GM15510 (cell line): Measurements from ENCODE around the gene SCGB1D4.

Experiments
- POLR2A ChIP-seq: IDR thresholded peaks from 3 replicates; pipeline ENCODE4 v1.6.1; 2011; ENCODE audit warnings: borderline replicate concordance; ENCODE audit not compliant: insufficient read length; ENCODE audit errors: extremely low read depth

Gene SCGB1D4, protein sequence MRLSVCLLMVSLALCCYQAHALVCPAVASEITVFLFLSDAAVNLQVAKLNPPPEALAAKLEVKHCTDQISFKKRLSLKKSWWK

GRCh38 chr11:62298975-62299374, at the start of gene SCGB1D4:
SCGB1D4 (minus strand) TSS chr11:62299075; CDS start chr11:62299010, 65 bp downstream.
- no peak for TF ChIP-seq POLR2A

GRCh38 chr11:62345861-62346260, 47.0 kb upstream of the SCGB1D4 start:
- no peak for TF ChIP-seq POLR2A

DNA sequence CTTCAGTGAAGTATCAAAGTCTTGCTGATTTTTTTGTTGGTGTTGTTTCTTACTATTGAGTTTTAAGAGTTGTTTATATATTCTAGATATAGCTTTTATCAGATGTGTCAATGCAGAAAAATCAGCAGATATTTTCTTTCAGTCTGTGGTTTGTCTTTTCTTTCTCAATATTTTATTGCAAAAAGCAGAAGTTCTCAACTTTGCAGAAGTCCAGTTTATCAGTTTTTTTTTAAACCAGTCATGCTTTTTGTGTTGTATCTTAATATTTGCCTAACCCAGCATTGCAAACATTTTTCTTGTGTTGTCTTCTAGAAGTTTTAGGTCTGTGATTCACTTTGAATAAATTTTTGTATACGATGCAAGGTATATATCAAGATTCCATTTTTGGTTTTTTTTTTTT, 45.3 kb upstream of the SCGB1D4 start:
- no peak for TF ChIP-seq POLR2A

GRCh38 chr11:62341588-62341987, 42.7 kb upstream of the SCGB1D4 start:
- no peak for TF ChIP-seq POLR2A

- no peak for TF ChIP-seq POLR2A
These were observed 41.5 kb upstream of the SCGB1D4 start for GRCh38 chr11:62340269-62340901.

DNA sequence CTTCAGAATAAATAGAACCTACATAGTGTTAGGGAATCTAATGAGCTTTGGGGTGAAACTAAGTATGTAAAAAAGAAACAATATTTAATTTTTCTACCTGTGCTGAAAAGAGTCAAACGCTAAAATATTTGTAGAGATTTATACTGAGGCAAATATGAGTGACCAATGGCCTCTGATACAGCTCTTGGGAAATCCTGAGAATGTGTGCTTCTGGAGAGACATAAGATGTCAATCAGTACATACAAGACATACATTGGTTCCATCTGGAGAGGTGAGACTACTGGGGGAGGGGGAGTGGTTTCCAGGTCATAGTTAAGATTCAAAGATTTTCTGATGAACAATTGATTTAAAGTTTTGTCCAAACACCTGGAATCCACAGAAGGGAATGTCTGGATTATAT, 39.3 kb upstream of the SCGB1D4 start:
- no peak for TF ChIP-seq POLR2A

DNA sequence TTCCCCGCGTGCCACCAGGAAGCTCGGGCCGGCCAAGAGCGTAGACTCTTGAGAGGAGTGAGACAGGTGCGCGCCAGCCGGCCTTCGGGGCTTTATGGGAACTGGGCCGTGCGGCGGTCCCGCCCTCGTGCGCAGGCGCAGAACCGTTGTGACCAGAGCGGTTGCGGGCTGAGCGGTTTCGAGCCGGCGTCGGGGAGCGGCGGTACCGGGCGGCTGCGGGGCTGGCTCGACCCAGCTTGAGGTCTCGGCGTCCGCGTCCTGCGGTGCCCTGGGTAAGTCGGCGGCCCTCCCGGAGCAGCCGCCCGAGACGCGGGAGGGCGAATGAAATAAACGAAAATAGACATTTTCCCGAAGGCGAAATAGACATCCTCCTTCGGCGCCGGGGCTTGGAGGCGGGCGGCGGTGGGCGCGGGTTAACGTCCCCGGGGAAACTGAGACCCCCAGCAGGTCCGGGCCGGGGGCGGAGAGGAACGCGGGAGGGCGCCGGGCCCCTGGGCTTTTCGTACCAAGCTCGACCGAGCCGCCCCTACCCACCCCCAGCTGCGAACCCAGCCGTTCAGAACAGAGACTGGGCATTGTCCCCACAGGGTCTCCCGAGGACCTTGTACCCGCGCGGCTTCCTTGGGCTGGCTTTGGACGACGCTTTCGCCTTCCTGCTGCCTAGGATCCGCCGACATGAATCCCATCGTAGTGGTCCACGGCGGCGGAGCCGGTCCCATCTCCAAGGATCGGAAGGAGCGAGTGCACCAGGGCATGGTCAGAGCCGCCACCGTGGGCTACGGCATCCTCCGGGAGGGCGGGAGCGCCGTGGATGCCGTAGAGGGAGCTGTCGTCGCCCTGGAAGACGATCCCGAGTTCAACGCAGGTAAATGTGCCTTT, 38.7 kb upstream of the SCGB1D4 start, which contains the start of gene ASRGL1:
Gene ASRGL1, plus strand, starts transcription at position 146 of the 879 bp plus-strand sequence. Its CDS starts 530 bp downstream, at position 676.
- peak; percentile 51 for TF ChIP-seq POLR2A

GRCh38 chr11:62333768-62334167, 34.9 kb upstream of the SCGB1D4 start:
- no peak for TF ChIP-seq POLR2A

GRCh38 chr11:62324731-62325556, 26.1 kb upstream of the SCGB1D4 start:
- no peak for TF ChIP-seq POLR2A

DNA sequence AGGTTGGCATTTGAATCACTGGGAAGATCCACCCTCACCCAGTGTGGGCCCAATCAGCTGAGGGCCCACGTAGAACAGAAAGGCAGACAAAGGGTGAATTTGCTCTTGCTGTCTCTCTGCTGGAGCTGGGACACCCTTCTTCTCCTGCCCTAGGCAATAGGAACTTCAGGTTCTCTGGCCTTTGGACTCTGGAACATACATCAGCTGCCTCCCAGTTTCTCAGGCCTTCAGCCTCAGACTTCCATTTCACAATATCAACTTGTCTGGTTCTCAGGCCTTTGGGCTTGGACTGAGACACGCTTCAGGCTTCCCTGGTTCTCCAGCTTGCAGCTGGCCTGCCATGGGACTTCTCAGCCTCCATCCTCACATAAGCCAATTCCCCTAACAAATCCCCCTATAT, 23.6 kb upstream of the SCGB1D4 start:
- no peak for TF ChIP-seq POLR2A

- no peak for TF ChIP-seq POLR2A
These were observed 16.6 kb upstream of the SCGB1D4 start for GRCh38 chr11:62315431-62315830.

GRCh38 chr11:62309991-62310390, 11.1 kb upstream of the SCGB1D4 start:
- TF ChIP-seq POLR2A = no peak

- no peak for TF ChIP-seq POLR2A
These were observed 9.1 kb upstream of the SCGB1D4 start for GRCh38 chr11:62307950-62308349.

DNA sequence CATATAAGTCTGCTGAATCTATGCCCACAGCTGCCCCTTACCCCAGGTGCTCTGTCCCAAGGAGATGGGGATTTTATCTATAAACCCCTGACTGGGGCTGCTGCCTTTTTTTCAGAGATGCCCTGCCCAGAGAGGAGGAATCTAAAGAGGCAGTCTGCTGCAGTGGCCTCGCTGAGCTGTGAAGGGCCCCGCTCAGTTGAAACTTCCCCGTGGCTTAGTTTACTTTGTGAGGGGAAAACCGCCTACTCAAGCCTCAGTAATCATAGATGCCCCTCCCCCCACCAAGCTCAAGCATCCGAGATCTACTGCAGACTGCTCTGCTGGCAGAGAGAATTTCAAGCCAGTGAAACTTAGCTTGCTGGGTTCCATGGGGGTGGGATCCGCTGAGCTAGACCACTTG, 7.4 kb upstream of the SCGB1D4 start:
- no peak for TF ChIP-seq POLR2A

DNA sequence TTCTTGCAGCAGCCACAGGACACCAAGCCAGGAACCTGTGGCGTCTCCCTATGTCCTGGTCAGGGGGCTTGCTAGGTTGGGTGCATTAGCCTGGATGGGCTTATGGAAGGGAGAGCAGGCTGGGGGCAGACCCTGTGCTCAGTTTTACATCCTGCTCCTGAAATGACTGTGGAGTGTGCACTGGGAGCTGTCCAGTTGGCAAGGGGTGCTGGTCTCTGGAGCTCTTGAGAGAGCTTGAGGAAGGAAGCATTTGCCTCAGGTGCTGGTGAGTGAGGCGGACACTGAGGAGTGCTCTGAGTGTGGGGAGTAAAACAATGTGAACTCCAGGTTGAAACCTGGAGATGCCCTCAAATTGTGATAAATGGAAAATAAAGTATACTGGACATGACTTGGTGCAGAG, 3.4 kb downstream of the SCGB1D4 start:
- no peak for TF ChIP-seq POLR2A

GRCh38 chr11:62280452-62280851, 18.4 kb downstream of the SCGB1D4 start:
- TF ChIP-seq POLR2A = no peak

DNA sequence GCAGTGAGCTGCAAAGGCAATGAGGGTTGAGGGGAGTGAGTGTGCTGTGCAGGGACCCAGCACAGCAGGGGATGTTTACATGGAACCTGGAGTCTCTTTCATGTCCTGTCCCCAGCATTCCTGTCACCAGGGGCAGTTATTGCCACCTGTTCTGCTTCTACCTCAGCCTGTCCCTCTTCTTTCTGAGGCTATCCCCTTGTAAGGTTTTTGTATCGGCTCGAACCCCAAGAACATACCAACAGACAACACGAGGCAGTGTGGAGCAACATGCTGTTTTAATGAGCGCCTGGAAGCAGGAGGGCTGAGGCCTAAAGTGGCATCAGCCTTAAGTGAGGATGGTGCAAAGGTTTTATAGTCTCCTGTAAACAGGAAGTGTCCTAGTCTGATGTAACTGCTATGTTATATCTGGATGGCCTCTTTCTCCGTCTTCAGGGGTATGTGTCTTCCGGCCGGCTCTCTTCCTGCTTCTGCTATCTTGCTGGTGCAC, 25.0 kb downstream of the SCGB1D4 start:
- no peak for TF ChIP-seq POLR2A
